Activated CD8-positive, alpha-beta T cell treated with anti-CD3 and anti-CD28 coated beads for 36 hours (primary cell): ENCODE data around the gene SFXN5. TPM values are rescaled to one million over a fixed set of nuclear protein-coding genes. Genes with fewer than 3 reads are reported as not detected.

ENCODE experiments used
- ATAC-seq: fragments of 200-7000 bp; cut with Tn5 transposase; one replicate; pipeline ENCODE4 v1.10.0; 2021; ENCODE audit warnings: mild to moderate bottlenecking, moderate library complexity
- CTCF ChIA-PET: fragments of 350-600 bp; sonication (Branson Sonifier 250); formaldehyde crosslinking; loops from one replicate; lab custom pipeline; 2021; ENCODE audit warnings: antibody characterized with exemption; lab: Charles Lee
- POLR2A ChIA-PET: fragments of 350-600 bp; sonication (Branson Sonifier 250); formaldehyde crosslinking; loops from one replicate; lab custom pipeline; 2021; ENCODE audit warnings: antibody characterized with exemption; lab: Charles Lee
- DNase-seq: peaks from one replicate; pipeline ENCODE4 v3.0.0-alpha.2; 2020
- H3K27ac Mint-ChIP-seq: one replicate; pipeline ENCODE4 v1.8.0; 2021; ENCODE audit warnings: mild to moderate bottlenecking, mixed read lengths
- H3K27me3 Mint-ChIP-seq: one replicate; pipeline ENCODE4 v1.8.0; 2021; ENCODE audit warnings: mixed read lengths
- H3K36me3 Mint-ChIP-seq: one replicate; pipeline ENCODE4 v1.8.0; 2021; ENCODE audit warnings: low read depth, mixed read lengths
- H3K4me1 Mint-ChIP-seq: one replicate; pipeline ENCODE4 v1.8.0; 2021; ENCODE audit warnings: low read depth, mixed read lengths
- H3K4me3 Mint-ChIP-seq: one replicate; pipeline ENCODE4 v1.8.0; 2021; ENCODE audit warnings: mild to moderate bottlenecking, moderate library complexity, mixed read lengths
- H3K9me3 Mint-ChIP-seq: one replicate; pipeline ENCODE4 v1.8.0; 2021; ENCODE audit warnings: mixed read lengths
- intact Hi-C: fragments of 100-400 bp; cut with micrococcal nuclease; formaldehyde crosslinking; loops from one replicate; pipeline ENCODE4 v1.10.0; 2022
- total RNA-seq, 2 experiments: library from RNA; stranded (reverse); gene quantifications; one replicate each; pipeline ENCODE4 v1.2.3, GENCODE V29; 2021
- TF ChIP-seq, protein P1 (sequence below): fragments of 200-600 bp; IDR thresholded peaks from one replicate; pipeline ENCODE4 v1.8.0; 2022; ENCODE audit warnings: antibody characterized with exemption, mild to moderate bottlenecking

SFXN5 gene
- total RNA-seq, 2 experiments from 2014 or later = 7.4 to 9.6 TPM

DNA sequence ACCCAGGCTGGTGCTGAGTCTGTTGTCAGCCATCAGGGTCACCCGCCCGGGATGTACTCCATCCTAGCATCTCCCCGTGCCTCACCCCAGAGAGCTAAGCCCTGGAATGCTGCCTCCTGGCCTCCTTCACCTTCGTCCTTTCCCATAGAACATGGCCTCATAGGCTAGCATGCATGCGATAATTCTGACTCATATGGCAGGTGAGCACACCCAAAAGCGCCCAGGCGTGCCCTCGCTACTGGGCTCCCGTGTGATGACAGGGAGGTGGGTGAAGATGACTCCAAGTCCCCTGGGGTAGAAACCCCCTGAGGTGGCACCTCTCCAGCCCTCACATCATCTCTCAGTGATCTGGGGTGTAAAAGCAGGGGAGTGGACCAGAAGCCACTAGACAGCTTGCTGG lies 177.0 kb downstream of the SFXN5 start:
- no peak for DNase-seq
- Mint-ChIP-seq H3K36me3 (peaks cover 9% of the 10 kb centered on the region), H3K4me1 (no peaks in the 10 kb centered on the region), H3K9me3 (no peaks in the 10 kb centered on the region), H3K27me3 (peaks cover 38% of the 10 kb centered on the region), H3K27ac (no peak overlapping the region), H3K4me3 (no peak overlapping the region)
- TF ChIP-seq, protein P1, sequence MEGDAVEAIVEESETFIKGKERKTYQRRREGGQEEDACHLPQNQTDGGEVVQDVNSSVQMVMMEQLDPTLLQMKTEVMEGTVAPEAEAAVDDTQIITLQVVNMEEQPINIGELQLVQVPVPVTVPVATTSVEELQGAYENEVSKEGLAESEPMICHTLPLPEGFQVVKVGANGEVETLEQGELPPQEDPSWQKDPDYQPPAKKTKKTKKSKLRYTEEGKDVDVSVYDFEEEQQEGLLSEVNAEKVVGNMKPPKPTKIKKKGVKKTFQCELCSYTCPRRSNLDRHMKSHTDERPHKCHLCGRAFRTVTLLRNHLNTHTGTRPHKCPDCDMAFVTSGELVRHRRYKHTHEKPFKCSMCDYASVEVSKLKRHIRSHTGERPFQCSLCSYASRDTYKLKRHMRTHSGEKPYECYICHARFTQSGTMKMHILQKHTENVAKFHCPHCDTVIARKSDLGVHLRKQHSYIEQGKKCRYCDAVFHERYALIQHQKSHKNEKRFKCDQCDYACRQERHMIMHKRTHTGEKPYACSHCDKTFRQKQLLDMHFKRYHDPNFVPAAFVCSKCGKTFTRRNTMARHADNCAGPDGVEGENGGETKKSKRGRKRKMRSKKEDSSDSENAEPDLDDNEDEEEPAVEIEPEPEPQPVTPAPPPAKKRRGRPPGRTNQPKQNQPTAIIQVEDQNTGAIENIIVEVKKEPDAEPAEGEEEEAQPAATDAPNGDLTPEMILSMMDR = no peak
- ChIA-PET CTCF (interaction anchor here (0.9 to 5.0 kb wide), 16 partner anchors 11 to 283 kb away, joined by 3 to 96 read pairs (median 9); partner anchors contain the start of gene EMX1), POLR2A (no interaction called here)
- no peak for ATAC-seq
- intact Hi-C loops = loop anchor here (5.0 kb wide), 1 partner anchor 268 kb away; no protein-coding TSS in a partner anchor

DNA sequence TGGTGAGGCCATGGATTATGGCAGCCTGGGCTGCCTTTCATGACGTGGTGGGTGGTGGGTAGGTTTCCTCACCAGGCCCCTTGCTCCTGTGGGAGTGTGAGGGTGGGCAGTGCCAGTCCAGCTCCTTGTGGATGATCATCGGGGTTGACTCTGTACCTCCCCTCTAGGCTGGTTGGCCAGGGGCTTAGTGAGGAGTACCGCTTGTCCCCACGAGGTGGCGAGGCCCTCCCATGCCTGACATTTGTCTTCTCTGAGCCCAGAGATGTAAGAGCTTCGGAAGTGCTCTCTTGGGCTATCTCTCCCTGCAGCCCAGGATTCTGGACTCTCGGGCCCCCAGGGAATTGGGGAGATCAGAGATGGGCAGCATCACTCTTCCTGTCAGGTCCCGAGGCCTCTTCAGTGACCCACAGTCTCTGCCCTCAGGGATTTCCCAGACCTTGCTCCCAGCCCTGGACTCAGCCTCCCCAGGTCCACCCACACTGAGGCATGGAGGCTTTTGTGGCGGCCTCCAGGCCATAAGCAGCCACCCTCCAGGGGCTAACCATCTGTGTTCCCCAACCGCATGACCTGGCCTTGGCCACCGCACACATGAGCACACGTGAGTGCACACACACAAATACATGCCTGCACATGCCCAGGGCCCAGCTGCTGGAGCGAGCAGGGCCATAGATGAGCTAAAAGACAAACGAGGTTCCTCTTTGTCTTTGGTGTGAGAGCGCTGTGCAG lies 177.8 kb downstream of the SFXN5 start:
- Mint-ChIP-seq H3K4me1 (peaks cover 2% of the 10 kb centered on the region), H3K27ac (no peak overlapping the region), H3K36me3 (peaks cover 9% of the 10 kb centered on the region)

GRCh38 chr2:72892506-72893173 lies 178.9 kb downstream of the SFXN5 start:
- H3K27me3 Mint-ChIP-seq = peaks cover 39% of the 10 kb centered on the region
- peaks cover 11% of the 10 kb centered on the region for H3K36me3 Mint-ChIP-seq
- H3K4me1 Mint-ChIP-seq = peaks cover 3% of the 10 kb centered on the region
- intact Hi-C loops = loop anchor here (2.0 to 5.0 kb wide), 2 partner anchors 80 to 270 kb away; no protein-coding TSS in a partner anchor
- ChIA-PET CTCF (interaction anchor here (0.7 to 5.0 kb wide), 42 partner anchors 9 to 320 kb away, joined by 3 to 96 read pairs (median 7); partner anchors contain the start of genes EMX1 and RAB11FIP5), POLR2A (interaction anchor here (1.2 to 1.3 kb wide), 2 partner anchors 28 to 81 kb away, joined by 3 read pairs; no protein-coding TSS in a partner anchor)
- peak; percentile 75 for DNase-seq
- ATAC-seq = peak; percentile 89
- TF ChIP-seq, protein P1 = peak; percentile 82
- H3K4me3 Mint-ChIP-seq = no peak overlapping the region
- no peaks in the 10 kb centered on the region for H3K9me3 Mint-ChIP-seq
- H3K27ac Mint-ChIP-seq = no peak overlapping the region

More for the DNA sequence above, 177.8 kb downstream of the SFXN5 start:
- CTCF ChIA-PET = interaction anchor here (0.8 to 5.0 kb wide), 36 partner anchors 9 to 319 kb away, joined by 3 to 96 read pairs (median 8); partner anchors contain the start of gene EMX1
- peak; percentile 90 for ATAC-seq
- peak; percentile 74 for DNase-seq
- no peak overlapping the region for H3K4me3 Mint-ChIP-seq
- intact Hi-C loops = loop anchor here (2.0 to 5.0 kb wide), 2 partner anchors 79 to 269 kb away; no protein-coding TSS in a partner anchor
- H3K9me3 Mint-ChIP-seq = no peaks in the 10 kb centered on the region
- peaks cover 39% of the 10 kb centered on the region for H3K27me3 Mint-ChIP-seq
- TF ChIP-seq, protein P1 = peak; percentile 21
- POLR2A ChIA-PET = interaction anchor here (1.2 to 1.3 kb wide), 2 partner anchors 29 to 80 kb away, joined by 3 read pairs; no protein-coding TSS in a partner anchor

Other genes starting within 250 kb of the SFXN5 start
- gene EXOC6B, start 245.7 kb downstream of the SFXN5 start, total RNA-seq = 1 to 10 TPM; 6.2 to 8.3 TPM
- 1 to 10 TPM; 7.8 to 9.4 TPM for gene SPR, start 184.3 kb downstream of the SFXN5 start, total RNA-seq
- not detected for gene EMX1, start 154.2 kb downstream of the SFXN5 start, total RNA-seq
- 1 to 10 TPM; 9.0 to 9.7 TPM for gene RAB11FIP5, start 41.2 kb upstream of the SFXN5 start, total RNA-seq
- not detected for gene NOTO, start 130.9 kb upstream of the SFXN5 start, total RNA-seq
- gene SMYD5, start 142.5 kb upstream of the SFXN5 start, total RNA-seq = 10 to 100 TPM; 39.6 to 48.6 TPM
- gene PRADC1, start 161.5 kb upstream of the SFXN5 start, total RNA-seq = 10 to 100 TPM; 12.4 to 16.2 TPM
- 100 to 1,000 TPM; 628 to 660 TPM for gene CCT7, start 162.6 kb upstream of the SFXN5 start, total RNA-seq
- 10 to 100 TPM; 41.5 to 42.0 TPM for gene FBXO41, start 212.8 kb upstream of the SFXN5 start, total RNA-seq
- gene EGR4, start 221.8 kb upstream of the SFXN5 start, total RNA-seq = under 1 TPM; 0.11 to 0.29 TPM